ENCODE data around the gene PRKCZ.
"Not testable (repeated sequence)": the region's sequence is repeated elsewhere in the genome, so short reads cannot be mapped to it uniquely, and the experiment has no call there.

Gene PRKCZ

GRCh38 chr1:2119886-2120285 is 69.7 kb downstream of the PRKCZ start:
- DNase-seq (ENCODE audit: low read depth): no peak

GRCh38 chr1:2121101-2121691 is 71.0 kb downstream of the PRKCZ start:
- no peak for DNase-seq (ENCODE audit: low read depth)

DNA sequence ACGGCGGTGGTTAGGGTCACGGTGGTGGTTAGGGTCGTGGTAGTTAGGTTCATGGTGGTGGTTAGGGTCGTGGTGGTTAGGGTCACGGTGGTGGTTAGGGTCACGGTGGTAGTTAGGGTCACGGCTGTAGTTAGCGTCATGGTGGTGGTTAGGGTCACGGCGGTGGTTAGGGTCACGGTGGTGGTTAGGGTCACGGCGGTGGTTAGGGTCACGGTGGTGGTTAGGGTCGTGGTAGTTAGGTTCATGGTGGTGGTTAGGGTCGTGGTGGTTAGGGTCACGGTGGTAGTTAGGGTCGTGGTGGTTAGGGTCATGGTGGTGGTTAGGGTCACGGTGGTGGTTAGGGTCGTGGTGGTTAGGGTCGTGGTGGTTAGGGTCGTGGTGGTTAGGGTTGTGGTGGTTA is 71.6 kb downstream of the PRKCZ start:
- DNase-seq (ENCODE audit: low read depth): not testable (repeated sequence)

DNA sequence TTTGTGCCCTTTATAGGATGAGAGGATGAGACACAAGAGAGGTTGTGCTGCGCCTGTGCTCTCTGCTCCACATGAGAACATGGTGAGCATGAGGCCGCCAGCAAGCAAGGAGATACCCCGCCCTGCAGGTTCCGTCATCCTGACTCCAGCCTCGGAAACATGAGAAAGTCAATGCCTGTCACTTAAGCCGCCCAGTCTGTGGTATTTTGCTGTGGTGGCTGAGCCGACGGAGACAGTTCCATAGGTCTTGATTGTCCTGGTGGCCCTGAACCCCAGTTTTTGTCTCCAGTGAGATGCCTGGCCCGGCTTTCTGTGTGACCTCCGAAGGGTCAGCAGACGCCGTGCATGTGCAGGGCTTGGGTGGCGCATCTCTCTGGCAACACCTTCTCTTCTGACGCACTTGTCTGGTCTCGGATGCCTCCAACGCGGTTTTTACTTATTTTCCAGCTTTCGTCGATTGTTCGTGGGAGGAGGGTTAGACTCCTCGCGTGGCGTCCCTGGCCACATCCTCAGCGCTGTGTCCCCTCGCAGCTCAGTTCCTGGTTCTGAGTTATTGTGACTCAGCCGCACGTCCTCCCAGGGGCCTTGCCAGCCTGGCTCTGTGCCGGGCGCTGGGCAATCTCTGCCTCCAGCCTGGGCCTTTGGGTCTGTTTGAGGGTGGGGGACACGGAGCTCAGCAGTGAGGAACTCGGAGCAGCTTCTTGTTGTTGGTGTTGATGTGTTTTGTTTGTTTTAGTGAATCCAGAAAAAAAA is 74.4 kb downstream of the PRKCZ start:
- DNase-seq (ENCODE audit: low read depth): no peak

GRCh38 chr1:2125350-2126211 is 75.4 kb downstream of the PRKCZ start:
- DNase-seq (ENCODE audit: low read depth): no peak

GRCh38 chr1:2126331-2127186 is 76.3 kb downstream of the PRKCZ start:
- no peak for DNase-seq (ENCODE audit: low read depth)

- DNase-seq (ENCODE audit: low read depth): no peak
Measured at GRCh38 chr1:2127187-2128145, 77.3 kb downstream of the PRKCZ start.

DNA sequence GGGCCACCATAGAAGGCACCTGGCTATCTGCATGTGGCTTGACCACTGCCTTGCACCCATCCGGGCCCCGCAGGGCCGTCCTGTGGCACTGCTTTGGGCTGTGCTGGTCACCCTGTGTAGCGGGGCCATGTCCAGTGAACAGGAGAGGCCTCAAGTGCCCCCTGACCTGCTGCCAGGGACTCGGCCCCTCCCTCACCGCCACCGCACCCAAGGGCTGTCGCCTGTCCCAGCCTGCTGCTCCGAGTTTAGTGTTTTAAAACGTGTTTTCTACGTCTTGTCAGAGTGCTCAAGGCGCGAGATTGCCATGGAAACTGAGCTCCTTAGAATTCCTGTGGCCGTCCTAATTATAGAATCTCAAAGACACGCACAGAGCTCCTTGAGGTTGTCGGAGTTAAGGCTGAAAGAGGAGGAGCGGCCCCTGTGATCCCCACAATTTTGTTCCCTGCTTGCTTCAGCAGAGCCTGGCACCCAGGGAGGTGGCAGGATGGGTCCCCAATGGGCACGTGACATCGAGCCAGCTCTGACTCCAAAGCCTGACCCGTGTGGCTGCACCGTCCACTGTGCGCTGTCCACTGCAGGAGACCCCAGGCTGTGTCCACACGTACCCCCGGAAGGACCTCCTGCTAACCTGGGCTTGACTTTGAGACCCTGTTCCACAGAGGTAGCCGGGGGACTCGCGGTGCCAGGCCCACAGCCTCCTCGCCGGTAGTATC is 78.1 kb downstream of the PRKCZ start:
- DNase-seq (ENCODE audit: low read depth): no peak

- no peak for DNase-seq (ENCODE audit: low read depth)
Measured at GRCh38 chr1:2129256-2129943, 79.2 kb downstream of the PRKCZ start.

DNA sequence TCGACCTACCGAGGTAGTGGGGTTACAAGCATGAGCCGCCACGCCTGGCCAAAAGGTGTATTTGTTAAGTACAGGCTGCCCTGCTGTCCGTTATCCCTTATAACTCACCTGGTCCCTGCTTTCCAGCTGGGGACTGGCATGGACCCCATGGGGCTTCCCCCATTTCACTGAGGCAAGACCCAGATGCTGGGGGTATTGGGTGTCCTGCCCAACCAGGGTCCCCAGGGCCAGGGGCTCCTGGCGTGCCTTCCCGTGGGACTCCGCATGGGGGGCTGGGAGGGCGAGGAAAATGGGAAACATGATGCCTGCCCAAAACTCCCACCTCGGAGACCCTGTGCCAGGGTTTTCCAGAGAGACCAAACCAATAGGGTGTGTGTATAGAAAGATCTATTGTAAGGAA is 79.9 kb downstream of the PRKCZ start:
- DNase-seq (ENCODE audit: low read depth): no peak

DNA sequence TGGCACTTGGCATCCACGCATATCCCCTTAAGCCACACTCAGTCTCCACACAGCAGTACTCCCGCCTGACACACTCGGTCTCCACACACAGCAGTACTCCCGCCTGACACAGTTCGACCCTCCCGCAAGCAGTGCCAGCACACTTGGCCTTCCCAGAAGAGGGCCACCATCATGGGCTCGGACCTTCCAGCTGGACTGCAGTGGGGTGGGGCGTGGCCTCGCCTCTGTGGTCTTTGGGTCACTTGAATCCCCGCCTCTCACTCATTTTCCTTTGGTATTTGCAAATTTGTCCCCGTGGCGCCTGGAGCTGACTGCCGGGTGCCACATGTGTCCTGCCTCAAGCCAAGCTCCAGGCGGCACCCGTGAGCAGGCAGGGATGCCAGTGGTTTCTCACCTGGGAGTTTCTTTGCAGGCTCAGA is 80.7 kb downstream of the PRKCZ start:
- no peak for DNase-seq (ENCODE audit: low read depth)

DNA sequence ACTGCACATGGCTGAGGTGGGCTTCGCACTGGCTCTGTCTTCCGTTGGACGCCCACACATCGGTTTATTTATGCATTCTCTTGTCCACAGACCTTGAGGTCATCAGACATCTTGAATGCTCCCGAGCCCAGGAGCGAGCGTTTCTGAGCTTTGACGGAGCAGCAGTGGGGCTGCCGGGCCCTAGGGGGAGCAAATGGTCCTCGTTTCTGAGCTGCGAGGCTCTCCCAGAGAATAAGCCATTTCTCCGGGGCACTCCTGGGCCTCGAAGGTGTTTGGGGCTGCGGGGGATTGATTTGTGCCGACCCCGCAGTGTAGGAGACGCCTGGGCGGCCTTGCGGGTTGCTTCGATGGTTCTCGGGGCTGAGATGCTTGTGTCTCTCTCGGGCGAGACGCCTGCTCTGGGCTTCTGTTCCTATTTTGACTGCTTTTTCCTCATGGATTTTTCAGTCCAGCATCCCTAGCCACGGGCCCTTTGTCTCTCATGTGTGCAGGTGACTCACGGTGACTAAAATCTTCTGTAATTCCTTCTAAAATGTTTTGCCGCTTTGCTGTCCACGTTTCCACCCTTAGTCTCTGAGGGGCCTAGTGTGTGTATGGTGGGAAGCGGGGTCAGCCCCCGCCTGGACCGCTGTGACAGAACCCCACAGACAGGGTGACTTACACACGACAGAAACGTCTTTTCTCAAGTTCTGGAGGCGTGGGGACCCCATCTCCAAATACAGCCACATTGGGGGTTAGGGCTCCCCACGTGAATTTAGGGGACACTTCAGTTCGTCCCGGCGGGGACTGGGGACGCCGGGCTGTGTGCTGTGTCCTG is 82.2 kb downstream of the PRKCZ start:
- DNase-seq (ENCODE audit: low read depth): no peak

DNA sequence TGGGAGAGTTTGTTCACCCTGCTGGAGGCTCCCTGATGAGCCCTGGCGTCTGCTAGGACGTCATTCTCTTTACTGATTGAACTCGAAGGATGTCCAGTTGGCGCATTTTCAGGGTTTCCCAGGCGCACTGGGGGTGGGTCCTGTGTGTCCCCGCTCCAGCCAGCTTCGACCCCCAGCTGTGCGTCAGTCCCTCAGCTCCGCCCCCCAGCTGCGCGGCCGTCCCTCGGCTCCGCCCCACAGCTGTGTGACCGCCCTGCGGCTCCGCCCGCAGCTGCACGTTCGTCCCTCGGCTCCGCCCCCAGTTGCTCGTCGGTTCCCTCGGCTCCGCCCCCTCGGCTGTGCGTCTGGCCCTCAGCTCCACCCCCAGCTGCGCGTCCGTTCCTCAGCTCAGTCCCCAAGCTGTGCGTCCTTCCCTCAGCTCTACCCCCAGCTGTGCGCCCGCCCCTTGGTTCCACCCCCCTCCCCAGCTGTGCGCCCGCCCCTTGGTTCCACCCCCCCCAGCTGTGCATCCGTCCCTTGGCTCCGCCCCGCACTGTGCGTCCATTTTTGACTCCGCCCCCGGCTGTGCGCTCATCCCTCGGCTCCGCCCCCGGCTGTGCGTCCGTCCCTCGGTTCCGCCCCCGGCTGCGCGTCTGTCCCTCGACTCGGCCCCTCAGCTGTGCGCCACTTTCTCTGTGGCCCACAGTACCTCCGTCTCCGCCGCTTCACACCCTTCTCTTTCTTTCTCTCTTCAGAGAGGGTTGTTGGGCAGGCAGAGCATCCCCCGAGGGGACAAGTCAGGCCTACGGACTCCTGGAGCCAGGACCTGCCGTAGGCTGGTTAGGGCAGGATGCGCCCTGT is 83.0 kb downstream of the PRKCZ start:
- peak; percentile 96 for DNase-seq (ENCODE audit: low read depth)

DNA sequence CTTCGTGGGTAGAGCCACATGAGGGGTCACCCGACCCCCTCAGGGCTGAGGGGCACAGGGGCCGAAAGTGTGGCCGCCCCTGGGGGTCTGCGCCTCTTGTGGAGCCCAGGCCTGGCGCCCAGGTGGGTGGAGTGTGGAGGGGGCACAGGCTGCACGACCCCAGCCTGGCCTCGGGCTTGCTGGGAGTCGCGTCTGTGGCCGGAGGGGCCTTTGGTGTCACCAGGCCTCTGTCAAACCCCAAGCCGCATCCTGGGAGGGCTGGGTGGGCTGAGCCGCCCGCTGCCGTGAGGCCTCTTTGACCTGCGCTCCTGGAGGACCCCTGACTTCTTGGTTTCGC is 83.6 kb downstream of the PRKCZ start:
- no peak for DNase-seq (ENCODE audit: low read depth)

GRCh38 chr1:2134266-2134620 is 84.0 kb downstream of the PRKCZ start:
- no peak for DNase-seq (ENCODE audit: low read depth)

DNA sequence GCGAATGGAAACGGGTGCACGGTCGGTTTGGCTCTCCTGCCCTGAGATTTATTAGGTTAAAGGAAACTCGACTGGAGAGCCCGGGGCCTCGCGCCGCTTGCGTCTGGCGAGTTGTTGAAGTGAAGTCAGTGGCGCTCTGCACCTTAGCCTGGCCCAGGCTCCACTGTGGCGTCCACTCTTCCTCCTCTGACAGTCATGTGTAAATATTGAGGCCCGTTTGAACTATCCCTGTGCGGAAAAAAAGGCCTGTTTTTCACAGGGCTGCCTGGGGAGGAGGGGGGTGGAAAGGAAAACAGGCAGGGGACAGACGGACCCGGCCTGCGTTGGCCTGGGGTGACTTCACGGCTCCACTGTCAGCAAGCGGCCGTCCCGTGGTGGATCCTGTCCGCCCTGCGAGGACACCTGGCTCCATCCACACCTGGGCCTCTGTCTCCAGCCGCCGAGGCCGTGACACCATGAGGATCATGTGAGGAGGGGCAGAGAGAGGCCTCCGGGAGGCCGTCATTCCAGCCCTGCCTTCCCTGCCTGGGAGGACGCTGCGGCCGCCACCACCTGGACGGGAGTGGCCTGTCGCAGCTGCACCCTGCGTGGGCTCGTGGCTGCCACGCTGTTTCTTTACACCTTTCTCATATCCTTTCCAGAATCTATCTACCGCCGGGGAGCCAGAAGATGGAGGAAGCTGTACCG is 84.6 kb downstream of the PRKCZ start:
- no peak for DNase-seq (ENCODE audit: low read depth)

DNA sequence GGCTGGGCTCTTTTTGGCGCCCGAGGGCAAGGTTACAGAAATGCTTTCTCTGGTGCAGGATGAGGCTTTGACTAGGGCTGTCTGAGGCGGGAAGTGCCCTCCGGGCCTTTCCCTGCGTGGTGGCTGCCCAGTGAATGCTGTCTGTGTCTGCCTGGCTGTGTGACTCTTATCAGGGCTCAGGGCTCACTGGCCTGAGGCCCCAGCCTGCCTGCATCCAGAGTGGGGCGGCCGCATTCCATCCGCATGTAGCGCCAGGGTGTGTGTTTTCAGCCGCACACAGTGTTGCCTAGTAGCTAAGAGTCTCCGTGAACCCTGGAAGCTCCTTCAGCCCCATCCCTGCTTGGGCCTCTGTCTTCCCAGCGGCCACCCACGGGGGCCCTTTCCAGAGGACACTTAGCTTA is 85.2 kb downstream of the PRKCZ start:
- no peak for DNase-seq (ENCODE audit: low read depth)
